Liver (tissue), 9 donors: ENCODE measurements around the gene TNFAIP8L2. TPM values are rescaled to one million over a fixed set of nuclear protein-coding genes. Genes with fewer than 3 reads are reported as not detected.
A peak's percentile ranks its signal among the peaks of the same experiment; 100 is the strongest.
"Not testable (repeated sequence)": the region's sequence is repeated elsewhere in the genome, so short reads cannot be mapped to it uniquely, and the experiment has no call there.

ENCODE experiments used
- DNase-seq: peaks from one replicate; pipeline ENCODE4 v3.0.0-alpha.2; 2017; ENCODE audit warnings: low spot score
- H3K27ac ChIP-seq, 2 donors: one replicate each; pipeline ENCODE4 v1.7.0; 2013; ENCODE audit warnings: inconsistent platforms in 2 of 2, low read length in 2 of 2, control low read depth in 1 of 2, low read depth in 1 of 2, mild to moderate bottlenecking in 1 of 2
- H3K27me3 ChIP-seq, 4 donors: one replicate each; pipeline versions ENCODE4 v1.6.1 to v1.7.0; 2013; ENCODE audit warnings: low read length in 3 of 4, inconsistent platforms in 1 of 4, mild to moderate bottlenecking in 1 of 4, moderate library complexity in 1 of 4; ENCODE audit not compliant: control insufficient read depth in 4 of 4, insufficient read depth in 4 of 4
- H3K36me3 ChIP-seq, 4 donors: one replicate each; pipeline versions ENCODE4 v1.6.1 to v1.7.0; 2013; ENCODE audit warnings: low read length in 3 of 4, mild to moderate bottlenecking in 3 of 4, low read depth in 1 of 4, moderate library complexity in 1 of 4; ENCODE audit not compliant: control insufficient read depth in 4 of 4, insufficient read depth in 3 of 4
- H3K4me1 ChIP-seq, 4 donors: one replicate each; pipeline versions ENCODE4 v1.6.1 to v1.7.0; 2013; ENCODE audit warnings: low read length in 3 of 4, mild to moderate bottlenecking in 3 of 4, moderate library complexity in 1 of 4; ENCODE audit not compliant: control insufficient read depth in 4 of 4, insufficient read depth in 4 of 4
- H3K4me3 ChIP-seq, 3 donors: one replicate each; pipeline versions ENCODE4 v1.6.1 to v1.7.0; 2013; ENCODE audit warnings: low read length in 3 of 3, control low read depth in 1 of 3, low read depth in 1 of 3, mild to moderate bottlenecking in 1 of 3
- H3K9ac ChIP-seq, 2 donors: one replicate each; pipeline ENCODE4 v1.7.0; 2013; ENCODE audit warnings: low read length in 2 of 2, mild to moderate bottlenecking in 2 of 2, moderate library complexity in 2 of 2, control low read depth in 1 of 2, low read depth in 1 of 2
- H3K9me3 ChIP-seq, 4 donors: one replicate each; pipeline versions ENCODE4 v1.6.1 to v1.7.0; 2013; ENCODE audit warnings: low read length in 3 of 4; ENCODE audit not compliant: control insufficient read depth in 4 of 4
- RAD21 ChIP-seq, 2 donors: IDR thresholded peaks; 2 replicates each; pipeline ENCODE4 v1.6.1; 2016; ENCODE audit warnings: antibody characterized with exemption in 2 of 2, mild to moderate bottlenecking in 2 of 2
- RXRA ChIP-seq, 2 donors: IDR thresholded peaks; 2 replicates each; pipeline ENCODE4 v1.6.1; 2017 to 2018; ENCODE audit warnings: antibody characterized with exemption in 2 of 2, mild to moderate bottlenecking in 1 of 2
- WGBS: extraction: QIAGEN DNeasy Blood & Tissue Kit; methylation state at CpG from one replicate; pipeline ENCODE4 v1.1.7; 2013; 5-methylcytosine and 5-hydroxymethylcytosine counted together
- polyA plus RNA-seq, 2 donors: library from polyadenylated mRNA; stranded (reverse) in 1 of 2; unstranded in 1 of 2; fragments of 200-250 nt in 1 of 2; fragments of >200 nt in 1 of 2; fragmentation: Nextera tagmentation in 1 of 2; extraction: Ambion mirVana in 1 of 2; gene quantifications; one replicate each; pipeline versions ENCODE4 v1.2.1 to v1.2.3, GENCODE V29; 2013 to 2015
- total RNA-seq, 2 donors: library from RNA; depleted of rRNA; stranded (reverse); fragments of >200 nt; gene quantifications; one replicate each; pipeline ENCODE4 v1.2.3, GENCODE V29; 2014
- TF ChIP-seq, protein P1 (sequence below): IDR thresholded peaks from 2 replicates; pipeline ENCODE4 v1.6.1; 2016; ENCODE audit warnings: antibody characterized with exemption, mild to moderate bottlenecking
- donor health status: healthy.
- donor health status: healthy.
- donor health status: healthy.
- donor health status: healthy.
- donor health status: healthy.

The TNFAIP8L2 gene
- total and polyA plus RNA-seq, 4 donors: 2.9 to 8.7 (median 4.1) TPM

DNA sequence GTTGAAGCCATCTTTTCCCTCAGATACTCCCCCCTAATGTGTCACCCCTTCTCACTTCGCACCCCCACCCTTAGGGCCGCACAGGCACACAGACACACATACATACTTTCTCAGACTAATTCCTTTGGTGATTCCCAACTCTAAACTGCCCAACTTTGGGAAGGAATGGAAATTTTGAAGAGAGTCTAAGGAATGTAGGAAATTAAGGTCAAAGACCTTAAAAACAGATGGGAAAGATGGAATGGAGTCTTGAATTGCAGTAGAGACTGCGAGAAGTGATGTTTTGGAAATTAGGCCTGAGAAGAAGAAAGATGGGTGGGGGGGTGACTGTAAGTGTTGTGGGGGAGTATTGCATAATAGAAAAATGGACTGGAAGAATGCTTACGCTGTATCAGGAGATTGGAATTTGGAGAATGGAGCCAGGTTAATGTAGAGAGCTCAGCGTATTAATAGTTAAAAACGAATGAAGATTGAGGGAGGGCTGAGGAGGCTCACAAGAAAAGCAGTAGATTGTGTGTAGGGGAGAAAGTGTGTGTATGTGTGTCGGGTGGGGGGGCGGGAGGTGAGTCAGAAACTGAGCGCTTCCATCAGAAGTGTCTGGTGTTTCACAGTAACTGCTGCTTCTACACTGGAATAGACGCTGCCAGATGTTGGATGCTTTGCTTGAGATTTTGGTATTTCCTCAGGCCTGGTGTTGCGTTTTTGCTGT is 43.6 kb downstream of the TNFAIP8L2 start:
- 57% methylated on average over 11 of the region's 11 CpGs for WGBS
- DNase-seq: no peak
- peaks cover 4 to 24% (median 12%) of the 10 kb centered on the region in 4 donors for H3K4me1 ChIP-seq
- TF ChIP-seq, protein P1, sequence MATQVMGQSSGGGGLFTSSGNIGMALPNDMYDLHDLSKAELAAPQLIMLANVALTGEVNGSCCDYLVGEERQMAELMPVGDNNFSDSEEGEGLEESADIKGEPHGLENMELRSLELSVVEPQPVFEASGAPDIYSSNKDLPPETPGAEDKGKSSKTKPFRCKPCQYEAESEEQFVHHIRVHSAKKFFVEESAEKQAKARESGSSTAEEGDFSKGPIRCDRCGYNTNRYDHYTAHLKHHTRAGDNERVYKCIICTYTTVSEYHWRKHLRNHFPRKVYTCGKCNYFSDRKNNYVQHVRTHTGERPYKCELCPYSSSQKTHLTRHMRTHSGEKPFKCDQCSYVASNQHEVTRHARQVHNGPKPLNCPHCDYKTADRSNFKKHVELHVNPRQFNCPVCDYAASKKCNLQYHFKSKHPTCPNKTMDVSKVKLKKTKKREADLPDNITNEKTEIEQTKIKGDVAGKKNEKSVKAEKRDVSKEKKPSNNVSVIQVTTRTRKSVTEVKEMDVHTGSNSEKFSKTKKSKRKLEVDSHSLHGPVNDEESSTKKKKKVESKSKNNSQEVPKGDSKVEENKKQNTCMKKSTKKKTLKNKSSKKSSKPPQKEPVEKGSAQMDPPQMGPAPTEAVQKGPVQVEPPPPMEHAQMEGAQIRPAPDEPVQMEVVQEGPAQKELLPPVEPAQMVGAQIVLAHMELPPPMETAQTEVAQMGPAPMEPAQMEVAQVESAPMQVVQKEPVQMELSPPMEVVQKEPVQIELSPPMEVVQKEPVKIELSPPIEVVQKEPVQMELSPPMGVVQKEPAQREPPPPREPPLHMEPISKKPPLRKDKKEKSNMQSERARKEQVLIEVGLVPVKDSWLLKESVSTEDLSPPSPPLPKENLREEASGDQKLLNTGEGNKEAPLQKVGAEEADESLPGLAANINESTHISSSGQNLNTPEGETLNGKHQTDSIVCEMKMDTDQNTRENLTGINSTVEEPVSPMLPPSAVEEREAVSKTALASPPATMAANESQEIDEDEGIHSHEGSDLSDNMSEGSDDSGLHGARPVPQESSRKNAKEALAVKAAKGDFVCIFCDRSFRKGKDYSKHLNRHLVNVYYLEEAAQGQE: peak; percentile 92
- TF ChIP-seq RXRA (IDR thresholded peaks at IDR 0.05) (peak in 1 of 2 donors; percentile 36), RAD21 (IDR thresholded peaks at IDR 0.05) (no peak)
- peak overlapping the region; percentile 61 to 84 for H3K9ac ChIP-seq
- H3K36me3 ChIP-seq: peaks cover 0 to 9% (median 4%) of the 10 kb centered on the region in 4 donors
- peak overlapping the region; percentile 54 to 100 (median 89) for H3K4me3 ChIP-seq
- no peaks in the 10 kb centered on the region for H3K27me3 ChIP-seq
- H3K27ac ChIP-seq: peak overlapping the region in 1 of 2 donors; percentile 90
- no peaks in the 10 kb centered on the region for H3K9me3 ChIP-seq

GRCh38 chr1:151205381-151205965 is 49.0 kb downstream of the TNFAIP8L2 start:
- H3K9me3 ChIP-seq, H3K4me1 ChIP-seq: not testable (repeated sequence)

More at GRCh38 chr1:151205381-151205965, 49.0 kb downstream of the TNFAIP8L2 start:
- H3K4me3 ChIP-seq, H3K9ac ChIP-seq, H3K27me3 ChIP-seq, H3K27ac ChIP-seq, DNase-seq: not testable (repeated sequence)
- H3K36me3 ChIP-seq: peaks cover 7 to 17% (median 15%) of the 10 kb centered on the region in 4 donors
- 96% methylated on average over 12 of the region's 12 CpGs for WGBS

Other genes with a start within 250 kb of the TNFAIP8L2 start
- gene SETDB1, start 230.3 kb upstream of the TNFAIP8L2 start, total RNA-seq: 10 to 100 TPM; 20.8 to 23.7 TPM
- gene SETDB1, start 230.3 kb upstream of the TNFAIP8L2 start, polyA plus RNA-seq: 1 to 10 TPM; 5.4 to 7.3 TPM
- gene CERS2, start 181.8 kb upstream of the TNFAIP8L2 start, total RNA-seq: 100 to 1,000 TPM; 212 to 346 TPM
- gene CERS2, start 181.8 kb upstream of the TNFAIP8L2 start, polyA plus RNA-seq: 100 to 1,000 TPM; 215 to 340 TPM
- gene ANXA9, start 174.4 kb upstream of the TNFAIP8L2 start, total RNA-seq: 10 to 100 TPM; 15.8 to 18.2 TPM
- gene ANXA9, start 174.4 kb upstream of the TNFAIP8L2 start, polyA plus RNA-seq: 10 to 100 TPM in 1 of 2 donors, 1 to 10 TPM in 1; 7.5 to 24.0 TPM
- gene MINDY1, start 149.7 kb upstream of the TNFAIP8L2 start, total RNA-seq: 10 to 100 TPM in 1 of 2 donors, 1 to 10 TPM in 1; 9.8 to 21.3 TPM
- 1 to 10 TPM; 7.3 to 8.3 TPM for gene MINDY1, start 149.7 kb upstream of the TNFAIP8L2 start, polyA plus RNA-seq
- 1 to 10 TPM; 6.1 to 9.0 TPM for gene PRUNE1, start 148.2 kb upstream of the TNFAIP8L2 start, total RNA-seq
- gene PRUNE1, start 148.2 kb upstream of the TNFAIP8L2 start, polyA plus RNA-seq: 10 to 100 TPM in 1 of 2 donors, 1 to 10 TPM in 1; 9.9 to 10.6 TPM
- gene BNIPL, start 120.1 kb upstream of the TNFAIP8L2 start, total RNA-seq: under 1 TPM; 0.09 to 0.84 TPM
- gene BNIPL, start 120.1 kb upstream of the TNFAIP8L2 start, polyA plus RNA-seq: under 1 TPM; 0.13 to 0.15 TPM
- gene C1orf56, start 108.9 kb upstream of the TNFAIP8L2 start, total RNA-seq: 1 to 10 TPM; 1.5 to 2.2 TPM
- gene C1orf56, start 108.9 kb upstream of the TNFAIP8L2 start, polyA plus RNA-seq: 10 to 100 TPM in 1 of 2 donors, 1 to 10 TPM in 1; 4.3 to 11.2 TPM
- 10 to 100 TPM; 16.7 to 28.1 TPM for gene CDC42SE1, start 97.0 kb upstream of the TNFAIP8L2 start, total RNA-seq
- gene CDC42SE1, start 97.0 kb upstream of the TNFAIP8L2 start, polyA plus RNA-seq: 10 to 100 TPM in 1 of 2 donors, 1 to 10 TPM in 1; 9.5 to 16.7 TPM
- gene MLLT11, start 96.3 kb upstream of the TNFAIP8L2 start, total RNA-seq: under 1 TPM; 0.17 to 0.23 TPM
- gene MLLT11, start 96.3 kb upstream of the TNFAIP8L2 start, polyA plus RNA-seq: under 1 TPM; 0.31 to 0.64 TPM
- gene GABPB2, start 85.9 kb upstream of the TNFAIP8L2 start, total RNA-seq: 10 to 100 TPM in 1 of 2 donors, 1 to 10 TPM in 1; 7.3 to 13.3 TPM
- 1 to 10 TPM in 1 of 2 donors, under 1 TPM in 1; 0.94 to 1.6 TPM for gene GABPB2, start 85.9 kb upstream of the TNFAIP8L2 start, polyA plus RNA-seq
- gene SEMA6C, start 10.0 kb upstream of the TNFAIP8L2 start, total RNA-seq: 1 to 10 TPM; 1.4 to 1.5 TPM
- gene SEMA6C, start 10.0 kb upstream of the TNFAIP8L2 start, polyA plus RNA-seq: 1 to 10 TPM; 1.4 TPM
- 1 to 10 TPM; 2.8 to 4.4 TPM for gene LYSMD1, start 9.3 kb downstream of the TNFAIP8L2 start, total RNA-seq
- gene LYSMD1, start 9.3 kb downstream of the TNFAIP8L2 start, polyA plus RNA-seq: 1 to 10 TPM; 3.5 to 5.3 TPM
- 10 to 100 TPM in 1 of 2 donors, 1 to 10 TPM in 1; 4.8 to 11.3 TPM for gene SCNM1, start 9.5 kb downstream of the TNFAIP8L2 start, total RNA-seq
- 10 to 100 TPM in 1 of 2 donors, 1 to 10 TPM in 1; 9.7 to 14.3 TPM for gene SCNM1, start 9.5 kb downstream of the TNFAIP8L2 start, polyA plus RNA-seq
- gene TMOD4, start 19.3 kb downstream of the TNFAIP8L2 start, total RNA-seq: not detected
- not detected for gene TMOD4, start 19.3 kb downstream of the TNFAIP8L2 start, polyA plus RNA-seq
- 10 to 100 TPM; 11.3 to 16.0 TPM for gene VPS72, start 33.5 kb downstream of the TNFAIP8L2 start, total RNA-seq
- 10 to 100 TPM; 10.7 to 12.6 TPM for gene VPS72, start 33.5 kb downstream of the TNFAIP8L2 start, polyA plus RNA-seq
- 10 to 100 TPM; 16.7 to 32.0 TPM for gene PIP5K1A, start 41.9 kb downstream of the TNFAIP8L2 start, total RNA-seq
- gene PIP5K1A, start 41.9 kb downstream of the TNFAIP8L2 start, polyA plus RNA-seq: 10 to 100 TPM in 1 of 2 donors, 1 to 10 TPM in 1; 4.0 to 10.4 TPM
- gene PSMD4, start 98.1 kb downstream of the TNFAIP8L2 start, total RNA-seq: 10 to 100 TPM; 77.7 to 86.3 TPM
- gene PSMD4, start 98.1 kb downstream of the TNFAIP8L2 start, polyA plus RNA-seq: 100 to 1,000 TPM in 1 of 2 donors, 10 to 100 TPM in 1; 87.7 to 108 TPM
- 1 to 10 TPM; 9.3 to 9.7 TPM for gene ZNF687, start 125.7 kb downstream of the TNFAIP8L2 start, total RNA-seq
- 1 to 10 TPM; 2.7 to 6.4 TPM for gene ZNF687, start 125.7 kb downstream of the TNFAIP8L2 start, polyA plus RNA-seq
- 10 to 100 TPM; 24.2 to 27.1 TPM for gene PI4KB, start 170.8 kb downstream of the TNFAIP8L2 start, total RNA-seq
- 10 to 100 TPM; 14.2 to 14.3 TPM for gene PI4KB, start 170.8 kb downstream of the TNFAIP8L2 start, polyA plus RNA-seq
- 10 to 100 TPM; 15.6 to 17.5 TPM for gene RFX5, start 190.6 kb downstream of the TNFAIP8L2 start, total RNA-seq
- gene RFX5, start 190.6 kb downstream of the TNFAIP8L2 start, polyA plus RNA-seq: 1 to 10 TPM; 5.2 to 6.5 TPM
- 100 to 1,000 TPM; 152 to 387 TPM for gene SELENBP1, start 216.1 kb downstream of the TNFAIP8L2 start, total RNA-seq
- 100 to 1,000 TPM; 141 to 209 TPM for gene SELENBP1, start 216.1 kb downstream of the TNFAIP8L2 start, polyA plus RNA-seq
- gene PSMB4, start 242.9 kb downstream of the TNFAIP8L2 start, total RNA-seq: 100 to 1,000 TPM; 130 to 212 TPM
- gene PSMB4, start 242.9 kb downstream of the TNFAIP8L2 start, polyA plus RNA-seq: 100 to 1,000 TPM; 191 to 228 TPM